HCT116 (cell line): Measurements from ENCODE around the gene ARHGDIA. TPM values are rescaled to one million over a fixed set of nuclear protein-coding genes. Genes with fewer than 3 reads are reported as not detected.

Source experiments
- ATAC-seq: fragments of 200-7000 bp; cut with Tn5 transposase; 2 replicates; pipeline ENCODE4 v1.9.1; 2020; ENCODE audit warnings: mild to moderate bottlenecking, moderate library complexity
- BruUV-seq: library from RNA; stranded (reverse); fragments of 400-500 nt; replicated peaks from 2 replicates; lab custom pipeline; 2021; lab: Mats Ljungman, UMichigan
- CTCF ChIA-PET: fragments of 300-600 bp; sonication (Branson Sonifier 250); formaldehyde crosslinking; loops from one replicate; lab custom pipeline; 2021; ENCODE audit warnings: antibody characterized with exemption; lab: Charles Lee
- POLR2A ChIA-PET: fragments of 300-600, 350-600 bp; sonication (Branson Sonifier 250); formaldehyde crosslinking; loops from one replicate; lab custom pipeline; 2021; ENCODE audit warnings: antibody characterized with exemption; lab: Charles Lee
- RAD21 ChIA-PET, 2 experiments: fragments of 300-600 bp; sonication (Branson Sonifier 250); formaldehyde crosslinking; loops; one replicate each; lab custom pipeline; 2023; ENCODE audit warnings: low total read pairs in 2 of 2; ENCODE audit not compliant: uncharacterized antibody in 2 of 2, unreplicated experiment in 2 of 2, low non-redundant PET in 1 of 2; lab: Charles Lee
- DNase-seq: peaks from one replicate; pipeline ENCODE4 v3.0.0-alpha.2; 2010; ENCODE audit warnings: low read depth, low spot score
- H2AFZ ChIP-seq: fragments of 200-600 bp; shearing (Covaris generic), sonication (generic); 2 replicates; pipeline ENCODE4 v1.6.1; 2017; ENCODE audit warnings: low read depth, mixed run types, mixed read lengths, antibody characterized with exemption, low read length; ENCODE audit not compliant: poor library complexity, severe bottlenecking
- H3K27ac ChIP-seq: 2 replicates; pipeline ENCODE4 v1.5.1; 2012; ENCODE audit warnings: low read depth, low read length
- H3K27me3 ChIP-seq: fragments of 200-600 bp; sonication (generic); 2 replicates; pipeline ENCODE4 v1.6.1; 2016; ENCODE audit warnings: mixed run types, low read length, mixed read lengths; ENCODE audit not compliant: insufficient read depth
- H3K36me3 ChIP-seq, 2 experiments: fragments of 200-500 bp in 1 of 2; fragments of 200-600 bp in 1 of 2; sonication (Bioruptor generic) in 1 of 2; sonication (generic) in 1 of 2; 2 replicates each; pipeline versions ENCODE4 v1.5.1 to v1.6.1; 2014 to 2016; ENCODE audit warnings: low read length in 2 of 2, inconsistent platforms in 1 of 2, mixed read lengths in 1 of 2, mixed run types in 1 of 2; ENCODE audit not compliant: insufficient read depth in 2 of 2, control insufficient read depth in 1 of 2
- H3K4me1 ChIP-seq, 2 experiments: fragments of 200-600 bp in 1 of 2; sonication (generic) in 1 of 2; 2 replicates each; pipeline versions ENCODE4 v1.5.1 to v1.6.1; 2012 to 2017; ENCODE audit warnings: low read length in 2 of 2, inconsistent platforms in 1 of 2, mild to moderate bottlenecking in 1 of 2, mixed read lengths in 1 of 2, mixed run types in 1 of 2, moderate library complexity in 1 of 2; ENCODE audit not compliant: insufficient read depth in 2 of 2, control insufficient read depth in 1 of 2
- H3K4me2 ChIP-seq: fragments of 200-600 bp; sonication (generic); 2 replicates; pipeline ENCODE4 v1.6.1; 2017; ENCODE audit warnings: mixed run types, low read length, mixed read lengths
- H3K4me3 ChIP-seq, 2 experiments: fragments of 200-600 bp in 1 of 2; sonication (generic) in 1 of 2; replicated peaks in 1 of 2; 2 replicates each; pipeline ENCODE4 v1.5.1; 2011 to 2016; ENCODE audit warnings: low read length in 2 of 2, control low read depth in 1 of 2, low read depth in 1 of 2, mild to moderate bottlenecking in 1 of 2, mixed read lengths in 1 of 2, mixed run types in 1 of 2
- H3K79me2 ChIP-seq: fragments of 200-600 bp; sonication (generic); 2 replicates; pipeline ENCODE4 v1.6.1; 2017; ENCODE audit warnings: mild to moderate bottlenecking, mixed run types, low read length, moderate library complexity, mixed read lengths; ENCODE audit not compliant: insufficient read depth
- H3K9ac ChIP-seq: fragments of 200-600 bp; sonication (generic); 2 replicates; pipeline ENCODE4 v1.6.1; 2016; ENCODE audit warnings: low read length, mixed read lengths
- H3K9me2 ChIP-seq: fragments of 200-600 bp; sonication (generic), shearing (Covaris generic); 2 replicates; pipeline ENCODE4 v1.6.1; 2017; ENCODE audit warnings: mixed run types, mild to moderate bottlenecking, moderate library complexity; ENCODE audit not compliant: insufficient read depth
- H3K9me3 ChIP-seq, 2 experiments: fragments of 200-500 bp in 1 of 2; fragments of 200-600 bp in 1 of 2; sonication (Bioruptor generic) in 1 of 2; sonication (generic) in 1 of 2; 2 replicates each; pipeline ENCODE4 v1.6.1; 2014 to 2017; ENCODE audit warnings: low read length in 2 of 2, mixed read lengths in 2 of 2, inconsistent platforms in 1 of 2, low read depth in 1 of 2, mild to moderate bottlenecking in 1 of 2, mixed run types in 1 of 2, moderate library complexity in 1 of 2; ENCODE audit not compliant: control insufficient read depth in 1 of 2, insufficient read depth in 1 of 2
- H4K20me1 ChIP-seq: fragments of 200-600 bp; sonication (generic), shearing (Covaris generic); 2 replicates; pipeline ENCODE4 v1.6.1; 2017; ENCODE audit warnings: mixed run types, mild to moderate bottlenecking, moderate library complexity; ENCODE audit not compliant: insufficient read depth
- EGR1 ChIP-seq: IDR thresholded peaks from 2 replicates; pipeline ENCODE4 v1.6.1; 2012; ENCODE audit warnings: low read depth
- ZNF274 ChIP-seq: fragments of 200-500 bp; sonication (Bioruptor generic); IDR thresholded peaks from 2 replicates; pipeline ENCODE4 v1.6.1; 2014; ENCODE audit warnings: mild to moderate bottlenecking, low read depth, low read length, inconsistent platforms
- intact Hi-C: fragments of 100-400 bp; cut with micrococcal nuclease; formaldehyde crosslinking; loops from 2 replicates; pipeline ENCODE4 v1.10.0; 2022
- total RNA-seq: library from RNA; stranded (reverse); gene quantifications from one replicate; pipeline ENCODE4 v1.2.1, GENCODE V29; 2021; ENCODE audit not compliant: unreplicated experiment
- TF ChIP-seq, protein P1 (sequence below), 3 experiments: fragments of 200-600 bp in 1 of 3; sonication (generic) in 1 of 3; IDR thresholded peaks in 2 of 3; conservative IDR thresholded peaks in 1 of 3; 2 replicates each; pipeline ENCODE4 v1.5.1; 2012 to 2017; ENCODE audit warnings: low read depth in 2 of 3, low read length in 2 of 3, antibody characterized with exemption in 1 of 3, borderline replicate concordance in 1 of 3, control low read depth in 1 of 3, mild to moderate bottlenecking in 1 of 3, mixed read lengths in 1 of 3, mixed run types in 1 of 3, moderate library complexity in 1 of 3; ENCODE audit not compliant: insufficient read depth in 1 of 3
- TF ChIP-seq, protein P2 (sequence below): IDR thresholded peaks from 2 replicates; pipeline ENCODE4 v1.6.1; 2012
- TF ChIP-seq, protein P3 (sequence below): IDR thresholded peaks from 2 replicates; pipeline ENCODE4 v1.6.1; 2012

Gene ARHGDIA
- total RNA-seq, 1 experiment from 2014 or later = 554 TPM

DNA sequence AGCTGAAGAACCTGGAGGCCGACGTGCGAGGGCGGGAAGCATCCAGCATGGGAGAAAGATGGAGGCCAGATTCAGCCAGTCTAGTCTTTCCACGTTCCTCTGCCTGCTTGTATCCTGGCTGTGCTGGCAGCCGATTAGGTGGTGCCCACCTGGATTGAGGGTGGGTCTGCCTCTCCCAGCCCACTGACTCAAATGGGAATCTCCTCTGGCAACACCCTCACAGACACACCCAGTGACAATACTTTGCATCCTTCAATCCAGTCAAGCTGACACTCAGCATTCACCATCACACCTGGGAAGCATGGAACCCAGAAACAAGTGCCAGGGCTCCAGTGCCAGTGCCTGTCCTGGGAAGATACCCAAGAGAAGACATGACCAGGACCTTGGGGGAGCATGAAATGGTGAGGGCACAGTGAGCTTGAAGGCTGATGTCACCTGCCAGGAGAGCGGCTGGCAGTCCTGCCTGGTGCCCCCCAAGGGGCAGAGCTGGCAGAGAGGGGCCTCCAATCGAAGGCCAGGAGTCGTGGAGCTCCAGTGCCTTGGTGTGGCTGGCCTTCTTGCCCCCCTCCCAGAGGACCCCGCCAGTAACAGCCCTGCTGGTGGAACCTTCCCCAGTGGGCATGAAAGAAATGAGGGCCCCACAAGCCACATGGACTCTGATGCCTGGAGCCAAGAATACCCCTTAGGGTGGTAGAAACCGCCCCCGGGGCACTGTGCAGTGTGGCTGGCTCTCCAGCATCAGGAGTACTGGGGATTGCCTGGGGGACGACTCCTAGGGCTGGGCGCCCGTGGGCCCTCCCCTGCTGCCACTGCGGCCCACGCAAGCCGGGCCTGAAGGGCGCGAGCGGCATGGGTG is 30.3 kb upstream of the ARHGDIA start (continued):
- TF ChIP-seq, protein P1, sequence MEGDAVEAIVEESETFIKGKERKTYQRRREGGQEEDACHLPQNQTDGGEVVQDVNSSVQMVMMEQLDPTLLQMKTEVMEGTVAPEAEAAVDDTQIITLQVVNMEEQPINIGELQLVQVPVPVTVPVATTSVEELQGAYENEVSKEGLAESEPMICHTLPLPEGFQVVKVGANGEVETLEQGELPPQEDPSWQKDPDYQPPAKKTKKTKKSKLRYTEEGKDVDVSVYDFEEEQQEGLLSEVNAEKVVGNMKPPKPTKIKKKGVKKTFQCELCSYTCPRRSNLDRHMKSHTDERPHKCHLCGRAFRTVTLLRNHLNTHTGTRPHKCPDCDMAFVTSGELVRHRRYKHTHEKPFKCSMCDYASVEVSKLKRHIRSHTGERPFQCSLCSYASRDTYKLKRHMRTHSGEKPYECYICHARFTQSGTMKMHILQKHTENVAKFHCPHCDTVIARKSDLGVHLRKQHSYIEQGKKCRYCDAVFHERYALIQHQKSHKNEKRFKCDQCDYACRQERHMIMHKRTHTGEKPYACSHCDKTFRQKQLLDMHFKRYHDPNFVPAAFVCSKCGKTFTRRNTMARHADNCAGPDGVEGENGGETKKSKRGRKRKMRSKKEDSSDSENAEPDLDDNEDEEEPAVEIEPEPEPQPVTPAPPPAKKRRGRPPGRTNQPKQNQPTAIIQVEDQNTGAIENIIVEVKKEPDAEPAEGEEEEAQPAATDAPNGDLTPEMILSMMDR (IDR thresholded peaks at IDR 0.05 in 2 of 3, conservative IDR thresholded peaks at IDR 0.05 in 1 of 3; ENCODE audit: borderline replicate concordance in 1 of 3, insufficient read depth in 1 of 3, low read depth in 2 of 3, low read length in 2 of 3) = no peak
- TF ChIP-seq, protein P2, sequence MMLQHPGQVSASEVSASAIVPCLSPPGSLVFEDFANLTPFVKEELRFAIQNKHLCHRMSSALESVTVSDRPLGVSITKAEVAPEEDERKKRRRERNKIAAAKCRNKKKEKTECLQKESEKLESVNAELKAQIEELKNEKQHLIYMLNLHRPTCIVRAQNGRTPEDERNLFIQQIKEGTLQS = no peak
- TF ChIP-seq ZNF274 = no peak

DNA sequence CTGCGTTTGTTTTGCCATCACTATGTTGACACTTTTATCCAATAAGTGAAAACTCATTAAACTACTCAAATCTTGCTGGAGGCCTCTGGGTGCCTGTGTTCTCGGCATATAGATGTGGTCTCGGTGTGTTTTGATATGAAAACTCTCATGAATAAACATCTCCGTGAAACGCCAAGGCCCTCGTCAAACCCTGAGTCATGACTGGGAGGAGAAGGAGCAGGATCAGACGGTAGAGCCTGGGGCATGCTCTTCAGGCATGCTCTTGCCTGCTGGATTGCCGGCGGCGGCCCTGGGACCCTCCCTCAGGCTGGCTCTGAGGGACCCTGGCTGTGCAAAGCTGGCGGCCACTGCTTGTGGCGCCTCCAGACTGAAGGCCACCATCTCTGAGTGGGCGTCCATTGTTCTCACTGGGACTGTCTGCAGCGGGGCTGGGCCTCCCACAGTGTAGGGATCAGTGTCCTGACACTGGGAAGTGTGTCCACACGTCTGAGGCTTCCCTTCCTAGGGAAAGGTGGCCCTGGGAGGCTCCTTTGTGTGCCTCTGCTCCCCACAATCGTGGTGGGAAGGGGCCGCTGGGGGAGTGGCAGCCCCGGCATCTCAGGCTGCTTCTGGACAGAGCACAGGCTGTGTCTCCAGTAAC is 29.2 kb upstream of the ARHGDIA start:
- no peaks in the 10 kb centered on the region for H4K20me1 ChIP-seq
- H3K9ac ChIP-seq = no peak overlapping the region
- no peaks in the 10 kb centered on the region for H3K27me3 ChIP-seq
- H3K27ac ChIP-seq = no peak overlapping the region
- H3K36me3 ChIP-seq = peaks cover 6 to 27% of the 10 kb centered on the region in 2 experiments; a peak in 2 of 4 replicates
- no peak overlapping the region for H2AFZ ChIP-seq
- intact Hi-C loops = no loop called here
- peaks cover 24 to 52% of the 10 kb centered on the region in 2 experiments for H3K4me1 ChIP-seq
- H3K9me2 ChIP-seq = no peaks in the 10 kb centered on the region
- no TSS peak for BruUV-seq
- POLR2A ChIA-PET = no interaction called here
- TF ChIP-seq EGR1 = no peak
- TF ChIP-seq, protein P2 = no peak
- TF ChIP-seq, protein P3, sequence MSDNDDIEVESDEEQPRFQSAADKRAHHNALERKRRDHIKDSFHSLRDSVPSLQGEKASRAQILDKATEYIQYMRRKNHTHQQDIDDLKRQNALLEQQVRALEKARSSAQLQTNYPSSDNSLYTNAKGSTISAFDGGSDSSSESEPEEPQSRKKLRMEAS = no peak
- DNase-seq (no peak), ATAC-seq (no peak)
- H3K79me2 ChIP-seq = peaks cover 3% of the 10 kb centered on the region; the same call in 1 of the 2 replicates
- H3K9me3 ChIP-seq = no peaks in the 10 kb centered on the region
- CTCF ChIA-PET = no interaction called here
- no peak overlapping the region for H3K4me3 ChIP-seq
- H3K4me2 ChIP-seq = no peak overlapping the region
- RAD21 ChIA-PET = no interaction called here
